H1 (cell line): ENCODE data around the gene TTI1. TPM values are rescaled to one million over a fixed set of nuclear protein-coding genes. Genes with fewer than 3 reads are reported as not detected.

Experiments used
- BCL11A ChIP-seq, 2 experiments: IDR thresholded peaks; one replicate each; pipeline ENCODE4 v1.6.1; 2011; ENCODE audit warnings: low read depth in 2 of 2, low read length in 2 of 2, mild to moderate bottlenecking in 2 of 2
- CHD7 ChIP-seq: fragments of 300-600 bp; sonication (generic); IDR thresholded peaks from 2 replicates; pipeline ENCODE4 v1.7.1; 2012; ENCODE audit warnings: low read length, moderate library complexity, mild to moderate bottlenecking, inconsistent platforms; ENCODE audit not compliant: insufficient replicate concordance
- GTF2F1 ChIP-seq: IDR thresholded peaks from 2 replicates; pipeline ENCODE4 v1.6.1; 2012; ENCODE audit warnings: low read depth, low read length, improper control_type of control experiment, borderline replicate concordance
- polyA plus RNA-seq, 7 experiments: library from polyadenylated mRNA; depleted of rRNA in 3 of 7; stranded (reverse) in 5 of 7; unstranded in 2 of 7; fragments of >200 nt in 5 of 7; fragments of 200-250 nt in 2 of 7; gene quantifications; 1 replicate in 5 of 7; 2 replicates in 1 of 7; 4 replicates in 1 of 7; pipeline versions ENCODE4 v1.2.1 to v1.2.3, GENCODE V29; 2011 to 2013; ENCODE audit warnings: missing spikeins in 2 of 7, mixed read lengths in 2 of 7
- total RNA-seq: library from RNA; stranded (reverse); fragmentation: NEBNext Ultra II Directional; extraction: Animal tissue kit (Norgen Biotek cat#: 25700); gene quantifications from 2 replicates; pipeline ENCODE4 v1.2.1, GENCODE V29; 2021

The TTI1 gene
- total and polyA plus RNA-seq, 2 of the 8 experiments (the other 6 are each of a cell fraction or from before 2014, with no cell fraction given) = 34.1 to 47.0 TPM

- TF ChIP-seq CHD7 = no peak
- TF ChIP-seq BCL11A (IDR thresholded peaks at IDR 0.05; ENCODE audit: low read depth in 2 of 2, low read length in 2 of 2) = no peak
- no peak for TF ChIP-seq GTF2F1
Measured at GRCh38 chr20:38076548-38076947, 43.3 kb upstream of the TTI1 start (continued).
